T-cell (primary cell): ENCODE measurements around the gene ANKRD24. TPM values are rescaled to one million over a fixed set of nuclear protein-coding genes. Genes with fewer than 3 reads are reported as not detected.
A peak's percentile ranks its signal among the peaks of the same experiment; 100 is the strongest.
"Not testable (repeated sequence)": the region's sequence is repeated elsewhere in the genome, so short reads cannot be mapped to it uniquely, and the experiment has no call there.

Experiments used
- ATAC-seq, 4 experiments: fragments of 200-7000 bp in 3 of 4; fragments of 150-1000 bp in 1 of 4; cut with Tn5 transposase; replicated peaks in 1 of 4; 1 replicate in 3 of 4; 2 replicates in 1 of 4; pipeline ENCODE4 v1.10.0; 2021; ENCODE audit warnings: moderate library complexity in 3 of 4, mild to moderate bottlenecking in 2 of 4, moderate number of reproducible peaks in 1 of 4
- CTCF ChIA-PET, 2 donors: fragments of 300-600 bp; sonication (Branson Sonifier 250); formaldehyde crosslinking; loops; one replicate each; lab custom pipeline; 2022; ENCODE audit warnings: antibody characterized with exemption in 2 of 2; lab: Charles Lee
- POLR2A ChIA-PET, 2 donors: fragments of 300-600 bp; sonication (Branson Sonifier 250); formaldehyde crosslinking; loops; one replicate each; lab custom pipeline; 2022; ENCODE audit warnings: antibody characterized with exemption in 2 of 2; lab: Charles Lee
- DNase-seq, 35 experiments: peaks; one replicate each; pipeline versions ENCODE4 v3.0.0 to v3.0.0-alpha.2; 2013 to 2023
- H3K27ac ChIP-seq: one replicate; pipeline ENCODE4 v1.5.1; 2013; ENCODE audit warnings: low read length
- H3K27me3 ChIP-seq, 2 experiments: replicated peaks in 1 of 2; 1 replicate in 1 of 2; 2 replicates in 1 of 2; pipeline versions ENCODE4 v1.6.1 to v1.7.0; 2013; ENCODE audit warnings: low read length in 1 of 2, mixed read lengths in 1 of 2; ENCODE audit not compliant: control insufficient read depth in 2 of 2, insufficient read depth in 2 of 2; ENCODE audit errors: extremely low read depth in 1 of 2
- H3K36me3 ChIP-seq, 2 donors: 1 replicate in 1 of 2; 2 replicates in 1 of 2; pipeline versions ENCODE4 v1.6.1 to v1.7.0; 2013; ENCODE audit warnings: low read length in 1 of 2; ENCODE audit not compliant: control insufficient read depth in 2 of 2, insufficient read depth in 1 of 2; ENCODE audit errors: extremely low read depth in 1 of 2
- H3K4me1 ChIP-seq, 2 experiments: 1 replicate in 1 of 2; 2 replicates in 1 of 2; pipeline versions ENCODE4 v1.6.1 to v1.7.0; 2013; ENCODE audit warnings: low read length in 2 of 2, mixed read lengths in 1 of 2; ENCODE audit not compliant: insufficient read depth in 2 of 2, control insufficient read depth in 1 of 2; ENCODE audit errors: extremely low read depth in 1 of 2
- H3K4me3 ChIP-seq, 2 donors: 1 replicate in 1 of 2; 2 replicates in 1 of 2; pipeline versions ENCODE4 v1.5.1 to v1.7.0; 2013; ENCODE audit warnings: mild to moderate bottlenecking in 2 of 2, low read length in 1 of 2, moderate library complexity in 1 of 2; ENCODE audit not compliant: control insufficient read depth in 1 of 2; ENCODE audit errors: extremely low read depth in 1 of 2
- H3K9me3 ChIP-seq: 2 replicates; pipeline ENCODE4 v1.7.0; 2013
- H3K27ac Mint-ChIP-seq, 2 donors: one replicate each; pipeline ENCODE4 v1.8.0; 2020 to 2021; ENCODE audit warnings: mild to moderate bottlenecking in 2 of 2, mixed read lengths in 2 of 2
- H3K27me3 Mint-ChIP-seq, 2 donors: one replicate each; pipeline ENCODE4 v1.8.0; 2021 to 2022; ENCODE audit warnings: mixed read lengths in 2 of 2
- H3K36me3 Mint-ChIP-seq: one replicate; pipeline ENCODE4 v1.8.0; 2021; ENCODE audit warnings: mixed read lengths
- H3K4me1 Mint-ChIP-seq, 3 donors: one replicate each; pipeline ENCODE4 v1.8.0; 2020 to 2022; ENCODE audit warnings: mixed read lengths in 3 of 3, mild to moderate bottlenecking in 1 of 3
- H3K4me3 Mint-ChIP-seq, 3 donors: one replicate each; pipeline ENCODE4 v1.8.0; 2020 to 2022; ENCODE audit warnings: mild to moderate bottlenecking in 3 of 3, mixed read lengths in 3 of 3, moderate library complexity in 3 of 3
- H3K9me3 Mint-ChIP-seq, 3 donors: one replicate each; pipeline ENCODE4 v1.8.0; 2020 to 2022; ENCODE audit warnings: mixed read lengths in 3 of 3
- WGBS: methylation state at CpG from one replicate; pipeline ENCODE4 v1.1.5; 2013; ENCODE audit warnings: missing lambda C conversion rate; ENCODE audit not compliant: insufficient coverage; 5-methylcytosine and 5-hydroxymethylcytosine counted together
- total RNA-seq, 35 experiments: library from RNA in 6 of 35; stranded (reverse) in 6 of 35; fragments of 120-200 nt in 1 of 35; gene quantifications; one replicate each; pipeline versions ENCODE4 v1.2.1 to v1.2.4 and lab custom pipeline; 2013 to 2026

Gene ANKRD24
- total RNA-seq, 5 donors from 2014 or later (not counting 1 experiment from before 2014, with no cell fraction given), result 0.79 to 2.2 (median 1.3) TPM

- WGBS, result 88% methylated on average over 1 of the region's 4 CpGs
- POLR2A ChIA-PET, result no interaction called here
- CTCF ChIA-PET, result no interaction called here
Measured at GRCh38 chr19:4238831-4239230, 56.3 kb downstream of the ANKRD24 start.

GRCh38 chr19:4241824-4242430 is 59.4 kb downstream of the ANKRD24 start:
- DNase-seq (no peak), ATAC-seq (no peak)
- POLR2A ChIA-PET, result no interaction called here
- peaks cover 0 to 5% (median 5%) of the 10 kb centered on the region in 3 donors for H3K9me3 Mint-ChIP-seq
- H3K4me1 ChIP-seq, result peaks cover 2 to 9% of the 10 kb centered on the region in 2 experiments
- peaks cover 5% of the 10 kb centered on the region for H3K36me3 Mint-ChIP-seq
- H3K27ac Mint-ChIP-seq, result no peak overlapping the region
- peaks cover 6 to 7% (median 6%) of the 10 kb centered on the region in 3 donors for H3K4me1 Mint-ChIP-seq
- no peak overlapping the region for H3K27ac ChIP-seq
- no peaks in the 10 kb centered on the region for H3K36me3 ChIP-seq
- H3K27me3 Mint-ChIP-seq, result no peaks in the 10 kb centered on the region
- H3K4me3 Mint-ChIP-seq, result no peak overlapping the region
- CTCF ChIA-PET, result interaction anchor here (0.5 to 0.7 kb wide), 2 partner anchors 213 to 1538 kb away, joined by 4 read pairs; no protein-coding TSS in a partner anchor
- H3K27me3 ChIP-seq, result peaks cover 0 to 13% of the 10 kb centered on the region in 2 experiments
- no CpG with 5 or more reads among the region's 5 CpGs for WGBS
- peak overlapping the region in 1 of 2 donors; percentile 15 for H3K4me3 ChIP-seq
- H3K9me3 ChIP-seq, result no peaks in the 10 kb centered on the region

More at GRCh38 chr19:4238831-4239230, 56.3 kb downstream of the ANKRD24 start:
- peaks cover 4 to 5% of the 10 kb centered on the region in 2 donors for H3K27me3 Mint-ChIP-seq
- ATAC-seq (no peak), DNase-seq (no peak)
- H3K27ac Mint-ChIP-seq, result no peak overlapping the region
- H3K9me3 Mint-ChIP-seq, result peaks cover 0 to 5% (median 5%) of the 10 kb centered on the region in 3 donors
- H3K4me1 Mint-ChIP-seq, result no peaks in the 10 kb centered on the region
- no peak overlapping the region for H3K4me3 Mint-ChIP-seq
- H3K9me3 ChIP-seq, result no peaks in the 10 kb centered on the region
- no peaks in the 10 kb centered on the region for H3K36me3 ChIP-seq
- H3K27me3 ChIP-seq, result peaks cover 0 to 28% of the 10 kb centered on the region in 2 experiments
- no peak overlapping the region for H3K4me3 ChIP-seq
- no peaks in the 10 kb centered on the region for H3K4me1 ChIP-seq
- no peak overlapping the region for H3K27ac ChIP-seq
- peaks cover 5% of the 10 kb centered on the region for H3K36me3 Mint-ChIP-seq

- WGBS, result no CpG with 5 or more reads among the region's 6 CpGs
- H3K27ac ChIP-seq, result peak overlapping the region; percentile 100
- ATAC-seq, H3K9me3 ChIP-seq, H3K27me3 ChIP-seq, CTCF ChIA-PET, H3K4me3 ChIP-seq, H3K9me3 Mint-ChIP-seq, H3K27me3 Mint-ChIP-seq, POLR2A ChIA-PET, H3K4me3 Mint-ChIP-seq, DNase-seq: not testable (repeated sequence)
- H3K36me3 Mint-ChIP-seq, result peaks cover 25% of the 10 kb centered on the region
- peaks cover 23 to 25% (median 23%) of the 10 kb centered on the region in 3 donors for H3K4me1 Mint-ChIP-seq
- H3K27ac Mint-ChIP-seq, result peak overlapping the region; percentile 97 to 98
- H3K4me1 ChIP-seq, result peaks cover 3 to 21% of the 10 kb centered on the region in 2 experiments
- H3K36me3 ChIP-seq, result peaks cover 8 to 24% of the 10 kb centered on the region in 2 donors
Measured at GRCh38 chr19:4245938-4246337, 63.4 kb downstream of the ANKRD24 start.

DNA sequence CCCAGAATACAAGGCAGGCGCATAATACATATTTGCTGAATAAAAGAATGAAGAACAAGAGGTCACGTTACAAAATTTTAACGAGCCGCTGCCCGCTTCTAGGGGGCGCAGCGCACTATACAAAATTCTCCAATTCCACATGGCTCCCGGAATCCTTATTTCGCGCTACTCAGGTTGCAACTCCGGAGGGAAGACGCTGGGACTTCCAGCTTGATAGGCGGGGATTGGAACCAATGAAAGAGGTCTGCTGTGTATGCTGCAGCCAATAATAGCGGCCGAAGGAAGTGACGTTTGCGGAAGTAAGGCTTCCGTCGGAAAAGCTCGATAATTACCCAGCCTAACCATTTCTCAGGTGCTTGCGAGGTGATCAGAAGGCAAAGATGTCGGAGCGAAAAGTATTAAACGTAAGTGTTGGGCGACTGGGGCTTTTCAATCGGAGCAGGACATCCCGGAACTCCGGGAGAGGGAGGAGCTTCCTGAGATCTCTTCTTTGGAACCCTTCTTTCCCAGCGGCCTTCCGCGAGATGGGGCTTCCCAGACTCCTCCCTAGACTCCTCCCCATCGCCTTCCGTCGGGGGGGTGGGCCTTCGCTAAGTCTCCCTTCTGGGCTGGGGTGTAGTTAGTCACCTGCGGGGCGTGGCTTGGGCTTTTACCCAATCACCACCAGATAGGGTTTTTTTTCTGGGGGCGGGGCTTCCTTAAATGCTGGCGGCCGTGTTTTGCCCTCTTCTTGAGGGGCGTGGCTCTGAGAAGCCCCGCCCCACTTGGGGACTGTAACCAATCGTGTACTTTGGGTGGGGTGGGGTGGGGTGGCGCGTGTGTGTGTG is 64.5 kb downstream of the ANKRD24 start, which contains the start of gene YJU2:
Gene YJU2, plus strand, starts transcription at position 314 of the 827 bp plus-strand sequence. Its CDS starts 67 bp downstream, at position 381.
- ChIA-PET POLR2A (interaction anchor here (0.6 to 1.3 kb wide), 4 partner anchors 96 to 259 kb away, joined by 3 to 6 read pairs (median 4); partner anchors contain the start of genes HDGFL2 (in 1 of the 2) and MPND (in 1 of the 2)), CTCF (interaction anchor here (0.5 to 1.1 kb wide), 9 partner anchors 15 to 353 kb away, joined by 3 to 5 read pairs (median 4); partner anchors contain the start of genes CHAF1A (in 1 of the 2) and SH3GL1 (in 1 of the 2))
- Histone ChIP-seq H3K4me1 (peaks cover 3 to 21% of the 10 kb centered on the region in 2 experiments), H3K27me3 (no peaks in the 10 kb centered on the region), H3K36me3 (peaks cover 12 to 35% of the 10 kb centered on the region in 2 donors), H3K9me3 (no peaks in the 10 kb centered on the region), H3K27ac (peak within 1 kb of the TSS; percentile 100), H3K4me3 (peak within 1 kb of the TSS; percentile 90 to 92)
- DNase-seq, result peak; percentile 92 to 100 (median 99)
- Mint-ChIP-seq H3K4me1 (peaks cover 23 to 26% (median 25%) of the 10 kb centered on the region in 3 donors), H3K27ac (peak within 1 kb of the TSS; percentile 97 to 98), H3K4me3 (peak within 1 kb of the TSS; percentile 90 to 91 (median 90)), H3K27me3 (no peaks in the 10 kb centered on the region), H3K36me3 (peaks cover 26% of the 10 kb centered on the region), H3K9me3 (peaks cover 0 to 3% (median 2%) of the 10 kb centered on the region in 3 donors)
- peak; percentile 93 to 96 (median 95) for ATAC-seq
- WGBS, result 0% methylated on average over 4 of the region's 45 CpGs

DNA sequence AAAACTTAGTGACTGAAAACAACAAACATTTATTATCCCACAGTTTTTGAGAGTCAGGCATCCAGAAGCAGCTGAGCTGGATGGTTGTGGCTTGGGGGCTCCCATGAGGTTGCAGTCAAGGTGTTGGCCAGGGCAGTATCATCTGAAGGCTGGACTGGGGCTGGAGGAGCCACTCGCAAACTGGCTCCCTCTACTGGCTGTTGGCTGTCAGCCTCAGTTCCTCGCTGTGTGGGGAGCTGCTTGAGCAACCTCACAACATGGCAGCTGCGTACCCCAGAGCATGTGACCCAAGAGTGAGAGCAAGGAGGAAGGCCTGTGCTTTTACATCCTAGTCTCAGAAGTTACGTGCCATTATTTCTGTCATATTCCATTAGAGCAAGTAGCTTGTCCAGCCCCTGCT is 74.1 kb downstream of the ANKRD24 start:
- Histone ChIP-seq H3K4me1 (no peaks in the 10 kb centered on the region), H3K27ac (no peak overlapping the region), H3K27me3 (no peaks in the 10 kb centered on the region), H3K9me3 (peaks cover 2% of the 10 kb centered on the region), H3K4me3 (peak overlapping the region in 1 of 2 donors; percentile 23), H3K36me3 (peaks cover 27 to 75% of the 10 kb centered on the region in 2 donors)
- peaks cover 41% of the 10 kb centered on the region for H3K36me3 Mint-ChIP-seq
- no peaks in the 10 kb centered on the region for H3K9me3 Mint-ChIP-seq
- H3K4me1 Mint-ChIP-seq, result peaks cover 0 to 3% (median 2%) of the 10 kb centered on the region in 3 donors
- CTCF ChIA-PET, result interaction anchor here in 1 of 2 donors (0.5 kb wide), 1 partner anchor 520 kb away, joined by 4 read pairs; no protein-coding TSS in a partner anchor
- no peak overlapping the region for H3K4me3 Mint-ChIP-seq
- DNase-seq (no peak), ATAC-seq (no peak)
- WGBS, result 100% methylated on average over 2 of the region's 4 CpGs
- no peaks in the 10 kb centered on the region for H3K27me3 Mint-ChIP-seq
- H3K27ac Mint-ChIP-seq, result no peak overlapping the region
- POLR2A ChIA-PET, result no interaction called here

DNA sequence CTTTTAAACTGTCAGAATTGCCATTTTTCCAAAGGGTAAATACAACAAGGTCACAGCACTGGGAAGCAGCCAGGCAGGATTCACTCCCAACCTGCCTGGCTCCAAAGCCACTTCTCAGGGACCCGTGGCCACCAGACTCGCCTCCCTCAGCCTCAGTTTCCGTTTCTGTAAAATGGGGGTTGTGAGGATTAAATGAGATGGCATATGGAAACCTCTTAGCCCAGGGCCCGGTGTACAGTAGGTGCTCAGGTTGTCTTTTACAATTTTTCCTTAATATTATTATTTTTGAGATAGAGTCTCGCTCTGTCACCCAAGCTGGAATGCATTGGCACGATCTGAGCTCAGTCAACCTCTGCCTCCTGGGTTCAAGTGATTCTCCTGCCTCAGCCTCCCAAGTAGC is 74.5 kb downstream of the ANKRD24 start:
- no peak for ATAC-seq
- H3K27ac Mint-ChIP-seq, result no peak overlapping the region
- ChIA-PET CTCF (no interaction called here), POLR2A (no interaction called here)
- no peak for DNase-seq
- H3K4me3 ChIP-seq, result no peak overlapping the region
- H3K9me3 Mint-ChIP-seq, result no peaks in the 10 kb centered on the region
- peaks cover 41% of the 10 kb centered on the region for H3K36me3 Mint-ChIP-seq
- H3K4me1 Mint-ChIP-seq, result peaks cover 0 to 3% (median 2%) of the 10 kb centered on the region in 3 donors
- H3K27me3 Mint-ChIP-seq, result no peaks in the 10 kb centered on the region
- no CpG with 5 or more reads among the region's 6 CpGs for WGBS
- H3K27me3 ChIP-seq, result no peaks in the 10 kb centered on the region
- peaks cover 2% of the 10 kb centered on the region for H3K9me3 ChIP-seq
- no peaks in the 10 kb centered on the region for H3K4me1 ChIP-seq
- H3K27ac ChIP-seq, result no peak overlapping the region
- peaks cover 30 to 74% of the 10 kb centered on the region in 2 donors for H3K36me3 ChIP-seq
- no peak overlapping the region for H3K4me3 Mint-ChIP-seq
